HG03175 (cell line): ENCODE results near the gene AP1AR.
"Not testable (repeated sequence)": the region's sequence is repeated elsewhere in the genome, so short reads cannot be mapped to it uniquely, and the experiment has no call there.

Experiments used
- ATAC-seq: cut with Tn5 transposase; IDR thresholded peaks from one replicate; pipeline ENCODE4 v1.9.1; 2021; ENCODE audit warnings: mild to moderate bottlenecking, moderate library complexity; ENCODE audit not compliant: unreplicated experiment

AP1AR gene, protein sequence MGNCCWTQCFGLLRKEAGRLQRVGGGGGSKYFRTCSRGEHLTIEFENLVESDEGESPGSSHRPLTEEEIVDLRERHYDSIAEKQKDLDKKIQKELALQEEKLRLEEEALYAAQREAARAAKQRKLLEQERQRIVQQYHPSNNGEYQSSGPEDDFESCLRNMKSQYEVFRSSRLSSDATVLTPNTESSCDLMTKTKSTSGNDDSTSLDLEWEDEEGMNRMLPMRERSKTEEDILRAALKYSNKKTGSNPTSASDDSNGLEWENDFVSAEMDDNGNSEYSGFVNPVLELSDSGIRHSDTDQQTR

DNA sequence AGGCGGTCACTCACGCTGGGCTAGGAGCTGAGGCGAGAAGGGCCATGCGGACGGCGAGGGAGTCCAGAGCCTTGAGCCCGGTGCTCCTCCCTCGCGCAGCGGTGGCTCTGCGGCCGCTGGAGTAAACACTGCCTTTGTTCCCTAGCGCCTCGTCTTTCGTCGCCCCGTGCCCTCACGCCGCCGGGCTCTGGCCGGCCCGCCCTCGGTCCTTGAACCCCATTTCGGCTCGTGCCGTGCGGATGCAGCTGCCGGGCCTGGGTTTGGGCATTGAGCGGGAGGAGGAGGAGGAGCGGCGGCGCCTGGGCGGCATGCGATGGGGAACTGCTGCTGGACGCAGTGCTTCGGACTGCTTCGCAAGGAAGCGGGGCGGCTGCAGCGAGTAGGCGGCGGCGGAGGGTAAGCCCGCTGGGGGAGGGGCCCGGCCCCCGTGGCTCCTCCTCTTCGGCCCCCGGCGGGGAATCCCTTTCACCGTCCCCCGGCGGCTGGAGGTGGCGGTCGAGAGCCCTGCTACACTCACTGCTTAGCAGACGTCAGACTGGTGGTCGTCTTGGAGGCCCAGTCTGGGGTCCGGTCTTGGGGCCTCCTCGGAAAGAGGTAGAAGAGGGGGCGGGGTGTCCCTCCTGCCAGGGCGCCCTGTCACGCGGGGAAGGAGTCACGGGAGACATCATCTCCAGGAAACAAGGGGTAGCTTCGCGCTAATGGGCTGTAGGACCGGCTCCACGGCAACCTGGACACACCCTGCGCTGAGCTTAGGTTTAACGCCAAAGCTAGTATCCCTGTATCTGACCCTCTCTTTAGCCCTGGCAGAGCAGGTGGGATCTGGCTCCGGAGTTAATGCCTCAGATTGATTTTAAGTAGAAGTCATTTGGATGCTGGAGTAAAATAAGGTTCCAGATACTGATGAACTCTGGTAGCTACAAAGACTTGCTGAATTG lies at the start of gene AP1AR:
Gene AP1AR (plus strand): TSS at position 9 of the 935 bp plus-strand sequence. CDS start 305 bp downstream, at position 314.
- ATAC-seq = peak; percentile 74

DNA sequence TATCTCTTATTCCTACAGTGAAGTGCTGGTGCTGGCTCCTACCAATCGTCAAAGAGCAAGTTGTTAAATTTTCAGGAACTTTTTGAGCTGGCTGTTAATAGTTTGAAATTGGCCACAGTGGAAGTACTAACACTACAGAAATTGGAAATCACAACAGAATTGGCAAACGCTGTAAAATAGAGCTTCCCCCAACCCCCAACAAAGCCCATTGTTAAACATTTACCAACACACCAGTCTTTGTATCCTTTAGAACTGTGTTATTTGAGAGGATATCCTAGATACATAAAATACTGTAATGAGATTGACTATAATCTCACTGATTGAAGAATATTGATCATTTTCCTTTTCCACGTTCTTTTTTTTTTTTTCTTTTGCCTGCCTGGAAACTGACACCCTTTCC lies 49.0 kb upstream of the AP1AR start:
- ATAC-seq = no peak

- no peak for ATAC-seq
Measured at GRCh38 chr4:112183252-112183651, 48.3 kb upstream of the AP1AR start.

DNA sequence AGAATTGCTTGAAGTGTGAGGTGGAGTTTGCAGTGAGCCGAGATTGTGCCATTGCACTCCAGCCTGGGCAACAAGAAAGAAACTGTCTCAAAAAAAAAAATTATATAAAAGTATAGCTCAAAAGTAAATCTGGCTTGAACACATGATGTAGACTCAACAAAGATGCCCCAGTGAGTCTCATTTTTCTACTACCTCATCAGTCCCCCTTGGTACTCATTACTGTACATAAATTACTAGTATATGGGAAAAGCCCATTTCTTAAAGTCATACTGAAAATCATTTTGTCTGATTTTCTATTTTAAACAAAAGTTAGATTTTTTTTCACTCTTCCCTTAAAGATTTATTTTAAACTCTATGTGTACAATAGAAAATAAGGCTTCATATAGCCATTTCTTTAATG lies 47.1 kb upstream of the AP1AR start:
- ATAC-seq = no peak

DNA sequence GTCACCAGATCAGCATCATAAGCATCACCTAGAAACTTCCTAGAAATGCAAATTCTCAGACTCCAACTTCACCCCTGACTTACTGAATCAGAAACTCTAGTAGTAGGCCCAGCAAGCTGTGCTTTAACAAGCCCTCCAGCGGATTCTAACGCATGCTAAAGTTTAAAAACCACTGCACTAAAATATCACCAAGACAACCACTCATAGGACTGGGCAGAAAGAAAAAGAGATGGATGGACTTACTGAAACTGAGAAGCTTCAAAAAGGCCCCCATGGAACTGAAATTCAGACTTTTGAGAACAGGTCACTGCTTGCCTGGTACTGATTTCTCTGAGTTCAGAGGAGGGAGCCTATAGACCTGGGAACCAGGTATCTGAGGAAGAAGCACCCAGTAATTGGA lies 46.3 kb upstream of the AP1AR start:
- ATAC-seq = peak; percentile 43

DNA sequence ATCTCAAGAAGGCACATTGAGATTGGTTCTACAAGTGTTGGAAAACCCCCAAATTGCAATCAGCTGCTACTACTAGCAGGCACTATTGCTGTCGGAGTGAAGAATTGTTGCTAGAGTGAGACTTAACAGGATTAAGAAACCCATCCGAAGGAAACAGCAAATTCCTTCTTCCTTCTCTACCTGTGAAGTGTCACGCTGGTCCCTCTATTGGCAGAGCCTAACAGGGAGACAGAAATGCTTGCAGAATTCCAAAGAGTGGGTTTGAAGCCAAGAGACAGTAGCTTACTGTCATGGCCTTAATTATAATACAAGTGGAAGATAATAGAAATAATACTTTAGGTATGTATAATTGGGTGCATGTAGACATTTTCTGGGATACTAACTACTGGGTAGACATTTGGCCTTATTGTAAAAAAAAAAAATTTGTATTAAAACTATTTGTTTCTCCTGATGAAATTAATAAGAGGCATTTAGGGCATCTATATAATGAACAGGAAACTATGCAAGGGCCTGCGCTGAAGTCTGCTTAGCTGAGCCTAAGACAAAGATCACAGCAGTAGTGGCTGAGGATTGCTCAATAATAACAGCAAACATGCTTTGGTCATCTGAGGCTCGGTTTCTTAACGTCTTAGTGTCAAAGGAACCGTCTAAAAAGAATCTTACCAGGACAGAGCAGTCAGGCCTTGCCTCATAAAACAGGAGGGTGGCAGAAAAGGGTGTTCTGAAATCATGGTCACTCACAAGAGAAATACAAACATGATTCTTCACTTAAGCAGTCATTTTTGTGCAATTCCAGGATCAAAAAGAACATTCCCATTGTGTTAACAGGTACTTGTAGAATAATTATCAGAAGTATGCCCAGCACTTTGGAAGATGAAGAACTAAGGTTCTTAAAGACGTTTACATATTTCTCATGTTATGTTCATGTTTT lies 45.6 kb upstream of the AP1AR start:
- ATAC-seq = no peak

DNA sequence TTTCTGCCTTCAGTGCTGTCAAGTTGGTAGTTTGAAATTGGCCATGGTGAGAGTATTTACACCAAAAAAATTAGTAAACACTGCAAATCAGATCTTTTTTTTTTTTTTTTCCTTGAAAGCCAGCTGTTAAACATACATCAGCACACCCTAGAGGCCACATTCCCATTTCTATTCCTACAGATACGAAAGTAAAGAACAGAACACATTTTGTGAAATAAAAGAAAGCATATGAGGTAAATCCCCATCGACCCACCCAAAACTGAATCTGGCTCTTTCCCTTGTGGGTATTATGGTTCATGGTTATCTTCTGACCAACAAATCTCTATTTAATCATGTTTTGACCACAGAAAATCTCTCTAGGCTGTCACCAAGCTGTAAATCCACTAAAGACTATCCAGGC lies 41.8 kb upstream of the AP1AR start:
- no peak for ATAC-seq

GRCh38 chr4:112190684-112191083 lies 40.9 kb upstream of the AP1AR start:
- no peak for ATAC-seq

DNA sequence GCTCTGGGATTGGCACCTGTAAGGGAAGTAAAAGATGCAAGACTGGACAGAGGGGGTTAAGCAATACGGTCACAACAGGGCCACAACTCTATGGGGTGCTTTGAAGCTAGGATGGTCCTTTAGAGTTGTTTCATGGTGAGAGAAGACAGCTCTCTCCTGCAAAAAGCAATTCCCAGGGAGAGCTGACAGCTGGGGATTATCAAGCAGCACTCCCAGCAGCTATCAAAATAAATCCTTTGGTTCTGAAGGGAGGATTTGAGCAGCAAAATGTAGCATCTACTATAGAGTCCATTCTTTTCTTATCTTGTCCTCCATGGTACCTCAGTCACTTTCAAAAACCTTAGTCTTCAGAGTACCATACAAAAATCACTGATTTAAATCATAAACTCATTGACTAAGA lies 35.1 kb upstream of the AP1AR start:
- no peak for ATAC-seq

GRCh38 chr4:112199041-112199440 lies 32.5 kb upstream of the AP1AR start:
- no peak for ATAC-seq

GRCh38 chr4:112201915-112202505 lies 29.6 kb upstream of the AP1AR start:
- no peak for ATAC-seq

DNA sequence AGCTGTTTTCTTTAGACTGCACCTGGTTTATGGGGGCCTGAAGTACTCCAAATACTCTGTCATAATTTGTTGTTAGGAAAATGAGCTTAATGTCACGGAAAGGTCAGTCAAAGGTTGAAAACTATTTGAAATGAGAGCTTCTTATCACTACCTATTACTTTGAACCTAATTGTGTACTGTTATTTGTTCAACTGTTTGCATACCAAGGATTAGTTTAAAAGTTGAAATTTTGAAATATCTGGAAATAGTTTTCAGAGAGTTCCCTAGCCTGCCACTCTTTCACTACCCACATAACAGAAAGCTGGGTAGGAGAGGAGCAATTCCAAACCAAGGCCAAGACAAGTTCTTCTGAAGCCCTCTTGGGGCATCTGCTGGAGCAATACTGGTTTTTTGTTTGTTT lies 28.0 kb upstream of the AP1AR start:
- no peak for ATAC-seq

DNA sequence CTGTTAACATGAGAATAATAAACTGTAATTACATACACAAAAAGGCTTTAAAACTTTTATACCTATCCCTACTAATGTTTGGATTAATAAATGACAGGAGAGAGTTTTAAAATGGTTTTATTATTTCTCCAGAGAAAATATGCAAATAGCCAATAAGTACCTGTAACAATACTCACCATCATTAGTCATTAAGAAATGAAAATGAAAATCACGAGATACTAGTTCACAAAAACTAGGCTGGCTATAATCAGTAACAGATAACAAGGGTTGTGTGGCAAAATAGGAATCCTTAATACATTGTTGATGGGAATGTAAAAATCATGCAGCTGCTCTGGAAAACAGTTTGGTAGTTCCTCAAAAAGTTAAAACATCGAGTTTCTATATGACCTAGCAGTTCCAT lies 25.2 kb upstream of the AP1AR start:
- peak; percentile 51 for ATAC-seq

DNA sequence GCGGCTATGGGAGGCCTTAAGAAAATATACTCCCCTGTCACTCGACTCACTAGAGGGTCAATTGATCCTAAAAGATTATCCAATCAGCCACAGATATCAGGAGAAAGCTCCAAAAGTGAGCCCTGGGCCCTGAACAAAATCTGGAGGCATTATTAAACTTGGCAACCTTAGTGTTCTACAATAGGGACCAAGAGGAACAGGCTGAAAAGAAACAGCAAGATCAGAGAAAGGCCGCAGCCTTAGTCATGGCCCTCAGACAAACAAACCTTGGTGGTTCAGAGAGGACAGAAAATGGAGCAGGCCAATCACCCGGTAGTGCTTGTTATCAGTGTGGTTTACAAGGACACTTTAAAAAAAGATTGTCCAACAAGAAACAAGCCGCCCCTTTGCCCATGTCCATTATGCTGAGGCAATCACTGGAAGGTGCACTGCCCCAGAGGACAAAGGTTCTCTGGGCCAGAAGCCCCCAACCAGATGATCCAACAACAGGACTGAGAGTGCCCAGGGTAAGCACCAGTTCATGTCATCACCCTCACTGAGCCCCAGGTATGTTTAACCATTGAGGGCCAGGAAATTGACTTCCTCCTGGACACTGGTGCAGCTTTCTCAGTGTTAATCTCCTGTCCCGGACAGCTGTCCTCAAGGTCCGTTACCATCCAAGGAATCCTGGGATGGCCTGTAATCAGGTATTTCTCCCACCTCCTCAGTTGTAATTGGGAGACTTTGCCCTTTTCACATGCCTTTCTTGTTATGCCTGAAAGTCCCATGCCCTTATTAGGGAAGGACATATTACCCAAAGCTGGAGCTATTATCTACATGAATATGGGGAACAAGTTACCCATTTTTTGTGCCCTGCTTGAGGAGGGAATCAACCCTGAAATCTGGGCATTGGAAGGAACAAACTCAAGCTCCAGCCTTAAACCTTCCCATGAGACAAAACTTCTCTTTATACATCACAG lies 23.2 kb upstream of the AP1AR start:
- not testable (repeated sequence) for ATAC-seq

GRCh38 chr4:112210777-112211176 lies 20.8 kb upstream of the AP1AR start:
- no peak for ATAC-seq

DNA sequence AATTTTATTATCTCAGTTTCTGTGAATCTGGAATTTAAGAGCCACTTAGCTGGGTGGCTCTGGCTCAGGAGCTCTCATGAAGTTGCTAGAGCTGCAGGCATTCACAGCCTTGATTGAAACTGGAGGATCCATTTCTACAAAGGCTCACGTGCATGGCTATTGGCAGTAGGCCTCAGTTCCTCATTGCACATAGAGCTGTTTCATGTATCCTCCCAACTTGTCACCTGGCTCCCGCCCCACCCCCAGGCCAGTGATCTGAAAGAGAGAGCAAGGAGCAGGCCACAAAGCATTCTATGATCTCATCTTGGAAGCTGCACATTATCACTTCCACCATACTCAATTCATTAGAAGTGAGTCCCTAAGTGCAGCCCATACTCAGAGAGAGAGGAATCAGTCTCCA lies 18.5 kb upstream of the AP1AR start:
- no peak for ATAC-seq

DNA sequence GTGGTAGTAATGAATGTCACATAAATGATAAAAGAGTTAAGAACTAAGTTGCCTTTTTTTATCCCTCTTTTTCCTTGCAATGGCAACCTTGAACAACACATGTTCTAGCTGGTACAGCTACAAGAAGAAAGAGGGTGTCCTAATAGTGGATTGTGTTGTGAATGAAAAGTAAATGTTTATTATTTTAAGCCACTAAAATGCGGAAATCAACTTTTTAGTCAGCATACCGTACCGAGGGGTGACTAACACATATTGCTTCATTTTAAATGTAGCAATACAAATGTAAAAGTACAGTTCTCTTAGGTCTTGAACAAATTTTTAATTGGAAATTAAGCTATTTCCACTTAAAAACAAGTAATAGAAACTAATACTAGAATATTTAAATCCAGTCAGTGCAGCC lies 17.7 kb upstream of the AP1AR start:
- ATAC-seq = no peak

GRCh38 chr4:112214390-112215264 lies 17.0 kb upstream of the AP1AR start:
- no peak for ATAC-seq
